Measurements from ENCODE around the gene WNT3A. TPM values are rescaled to one million over a fixed set of nuclear protein-coding genes. Genes with fewer than 3 reads are reported as not detected.

The WNT3A gene
- total and polyA plus RNA-seq, 9 donors: not detected

GRCh38 chr1:228075801-228076271 lies 69.0 kb downstream of the WNT3A start:
- Histone ChIP-seq H3K36me3 (no peaks in the 10 kb centered on the region), H3K27ac (no peak overlapping the region), H3K4me3 (no peak overlapping the region), H3K4me1 (ENCODE audit: insufficient read depth) (peaks cover 4% of the 10 kb centered on the region), H3K27me3 (no peaks in the 10 kb centered on the region), H3K9me3 (no peaks in the 10 kb centered on the region)
- TF ChIP-seq POLR2A (IDR thresholded peaks at IDR 0.05): no peak
- no peak for TF ChIP-seq CTCF (IDR thresholded peaks at IDR 0.05)
- TF ChIP-seq EP300 (IDR thresholded peaks at IDR 0.05): no peak
- intact Hi-C loops (cut with DNase I): no loop called here
- 61 to 76% (median 76%) methylated on average over 9 of the region's 9 CpGs for WGBS, 3 donors
- DNase-seq: peak in 3 of 5 donors; percentile 8 to 25 (median 12)

- WGBS, 3 donors: 55 to 71% (median 58%) methylated on average over 9 of the region's 9 CpGs
- Histone ChIP-seq H3K9me3 (no peaks in the 10 kb centered on the region), H3K27ac (no peak overlapping the region), H3K27me3 (no peaks in the 10 kb centered on the region), H3K36me3 (no peaks in the 10 kb centered on the region), H3K4me3 (no peak overlapping the region), H3K4me1 (ENCODE audit: insufficient read depth) (peaks cover 9% of the 10 kb centered on the region)
- TF ChIP-seq POLR2A (IDR thresholded peaks at IDR 0.05) (no peak), CTCF (IDR thresholded peaks at IDR 0.05) (no peak), EP300 (IDR thresholded peaks at IDR 0.05) (no peak)
- intact Hi-C loops (cut with DNase I): no loop called here
- peak in 3 of 5 donors; percentile 5 to 25 (median 15) for DNase-seq
Measured at GRCh38 chr1:228076796-228077430, 70.1 kb downstream of the WNT3A start.

- Histone ChIP-seq H3K36me3 (no peaks in the 10 kb centered on the region), H3K9me3 (no peaks in the 10 kb centered on the region), H3K4me1 (ENCODE audit: insufficient read depth) (peaks cover 7% of the 10 kb centered on the region), H3K27ac (no peak overlapping the region), H3K4me3 (no peak overlapping the region), H3K27me3 (no peaks in the 10 kb centered on the region)
- WGBS, 3 donors: 58 to 63% (median 60%) methylated on average over 10 of the region's 10 CpGs
- no peak for TF ChIP-seq CTCF (IDR thresholded peaks at IDR 0.05)
- no peak for TF ChIP-seq EP300 (IDR thresholded peaks at IDR 0.05)
- no peak for TF ChIP-seq POLR2A (IDR thresholded peaks at IDR 0.05)
- intact Hi-C loops (cut with DNase I): no loop called here
- DNase-seq: peak in 4 of 5 donors; percentile 7 to 25 (median 14)
Measured at GRCh38 chr1:228077565-228078330, 71.0 kb downstream of the WNT3A start.

GRCh38 chr1:228079013-228079412 lies 72.2 kb downstream of the WNT3A start:
- H3K4me1 ChIP-seq (ENCODE audit: insufficient read depth): peaks cover 5% of the 10 kb centered on the region
- no peak overlapping the region for H3K4me3 ChIP-seq
- no peaks in the 10 kb centered on the region for H3K27me3 ChIP-seq
- H3K9me3 ChIP-seq: no peaks in the 10 kb centered on the region
- TF ChIP-seq CTCF (IDR thresholded peaks at IDR 0.05): no peak
- no peak for TF ChIP-seq POLR2A (IDR thresholded peaks at IDR 0.05)
- no peak for TF ChIP-seq EP300 (IDR thresholded peaks at IDR 0.05)
- intact Hi-C loops (cut with DNase I): no loop called here
- no peaks in the 10 kb centered on the region for H3K36me3 ChIP-seq
- peak in 4 of 5 donors; percentile 5 to 24 (median 16) for DNase-seq
- no peak overlapping the region for H3K27ac ChIP-seq
- 84 to 91% (median 87%) methylated on average over 7 of the region's 7 CpGs for WGBS, 3 donors
